Measurements from ENCODE around the gene ACTR6. TPM values are rescaled to one million over a fixed set of nuclear protein-coding genes. Genes with fewer than 3 reads are reported as not detected.

The ACTR6 gene
- polyA plus RNA-seq, 1 experiment: 5.6 TPM

- Histone ChIP-seq H3K27me3 (ENCODE audit: control insufficient read depth, insufficient read depth, low read length) (no peaks in the 10 kb centered on the region), H3K36me3 (ENCODE audit: control insufficient read depth, insufficient read depth, low read length) (no peaks in the 10 kb centered on the region), H3K4me3 (ENCODE audit: low read depth, low read length) (peak overlapping the region; percentile 72)
- DNase-seq (ENCODE audit: low read depth): no peak
- ChIA-PET CTCF (no interaction called here), POLR2A (interaction anchor here (0.7 kb wide), 1 partner anchor 65 kb away, joined by 3 read pairs; no protein-coding TSS in a partner anchor)
- TF ChIP-seq CTCF (IDR thresholded peaks at IDR 0.05; ENCODE audit: insufficient read depth, low read depth, low read length): no peak
These were observed 1.2 kb downstream of the ACTR6 start for GRCh38 chr12:100201604-100202423.

- no peak for DNase-seq (ENCODE audit: low read depth)
- no peak for TF ChIP-seq CTCF (IDR thresholded peaks at IDR 0.05; ENCODE audit: insufficient read depth, low read depth, low read length)
- CTCF ChIA-PET: no interaction called here
- POLR2A ChIA-PET: no interaction called here
- no peaks in the 10 kb centered on the region for H3K27me3 ChIP-seq (ENCODE audit: control insufficient read depth, insufficient read depth, low read length)
- peaks cover 7% of the 10 kb centered on the region for H3K36me3 ChIP-seq (ENCODE audit: control insufficient read depth, insufficient read depth, low read length)
- H3K4me3 ChIP-seq (ENCODE audit: low read depth, low read length): no peak overlapping the region
These were observed 6.7 kb downstream of the ACTR6 start for GRCh38 chr12:100207311-100207710.

GRCh38 chr12:100208834-100209233 is 8.2 kb downstream of the ACTR6 start:
- ChIA-PET CTCF (no interaction called here), POLR2A (no interaction called here)
- TF ChIP-seq CTCF (IDR thresholded peaks at IDR 0.05; ENCODE audit: insufficient read depth, low read depth, low read length): no peak
- no peaks in the 10 kb centered on the region for H3K27me3 ChIP-seq (ENCODE audit: control insufficient read depth, insufficient read depth, low read length)
- peaks cover 10% of the 10 kb centered on the region for H3K36me3 ChIP-seq (ENCODE audit: control insufficient read depth, insufficient read depth, low read length)
- H3K4me3 ChIP-seq (ENCODE audit: low read depth, low read length): no peak overlapping the region
- DNase-seq (ENCODE audit: low read depth): no peak

- H3K4me3 ChIP-seq (ENCODE audit: low read depth, low read length): no peak overlapping the region
- H3K36me3 ChIP-seq (ENCODE audit: control insufficient read depth, insufficient read depth, low read length): peaks cover 10% of the 10 kb centered on the region
- no peak for DNase-seq (ENCODE audit: low read depth)
- CTCF ChIA-PET: interaction anchor here (0.6 kb wide), 1 partner anchor 141 kb away, joined by 4 read pairs; no protein-coding TSS in a partner anchor
- H3K27me3 ChIP-seq (ENCODE audit: control insufficient read depth, insufficient read depth, low read length): no peaks in the 10 kb centered on the region
- TF ChIP-seq CTCF (IDR thresholded peaks at IDR 0.05; ENCODE audit: insufficient read depth, low read depth, low read length): no peak
- POLR2A ChIA-PET: no interaction called here
These were observed 11.1 kb downstream of the ACTR6 start for GRCh38 chr12:100211698-100212097.

- POLR2A ChIA-PET: interaction anchor here (0.6 kb wide), 1 partner anchor 1705 kb away, joined by 3 read pairs; no protein-coding TSS in a partner anchor
- DNase-seq (ENCODE audit: low read depth): no peak
- Histone ChIP-seq H3K36me3 (ENCODE audit: control insufficient read depth, insufficient read depth, low read length) (peaks cover 6% of the 10 kb centered on the region), H3K27me3 (ENCODE audit: control insufficient read depth, insufficient read depth, low read length) (no peaks in the 10 kb centered on the region), H3K4me3 (ENCODE audit: low read depth, low read length) (no peak overlapping the region)
- CTCF ChIA-PET: interaction anchor here (0.7 to 1.2 kb wide), 2 partner anchors 342 to 361 kb away, joined by 3 read pairs; no protein-coding TSS in a partner anchor
- TF ChIP-seq CTCF (IDR thresholded peaks at IDR 0.05; ENCODE audit: insufficient read depth, low read depth, low read length): no peak
These were observed 12.6 kb downstream of the ACTR6 start for GRCh38 chr12:100213016-100213891.

Measured in BJ (cell line).